GM15510 (cell line): ENCODE results near the gene KIAA0040.

Experiments
- POLR2A ChIP-seq: IDR thresholded peaks from 3 replicates; pipeline ENCODE4 v1.6.1; 2011; ENCODE audit warnings: borderline replicate concordance; ENCODE audit not compliant: insufficient read length; ENCODE audit errors: extremely low read depth

Gene KIAA0040

DNA sequence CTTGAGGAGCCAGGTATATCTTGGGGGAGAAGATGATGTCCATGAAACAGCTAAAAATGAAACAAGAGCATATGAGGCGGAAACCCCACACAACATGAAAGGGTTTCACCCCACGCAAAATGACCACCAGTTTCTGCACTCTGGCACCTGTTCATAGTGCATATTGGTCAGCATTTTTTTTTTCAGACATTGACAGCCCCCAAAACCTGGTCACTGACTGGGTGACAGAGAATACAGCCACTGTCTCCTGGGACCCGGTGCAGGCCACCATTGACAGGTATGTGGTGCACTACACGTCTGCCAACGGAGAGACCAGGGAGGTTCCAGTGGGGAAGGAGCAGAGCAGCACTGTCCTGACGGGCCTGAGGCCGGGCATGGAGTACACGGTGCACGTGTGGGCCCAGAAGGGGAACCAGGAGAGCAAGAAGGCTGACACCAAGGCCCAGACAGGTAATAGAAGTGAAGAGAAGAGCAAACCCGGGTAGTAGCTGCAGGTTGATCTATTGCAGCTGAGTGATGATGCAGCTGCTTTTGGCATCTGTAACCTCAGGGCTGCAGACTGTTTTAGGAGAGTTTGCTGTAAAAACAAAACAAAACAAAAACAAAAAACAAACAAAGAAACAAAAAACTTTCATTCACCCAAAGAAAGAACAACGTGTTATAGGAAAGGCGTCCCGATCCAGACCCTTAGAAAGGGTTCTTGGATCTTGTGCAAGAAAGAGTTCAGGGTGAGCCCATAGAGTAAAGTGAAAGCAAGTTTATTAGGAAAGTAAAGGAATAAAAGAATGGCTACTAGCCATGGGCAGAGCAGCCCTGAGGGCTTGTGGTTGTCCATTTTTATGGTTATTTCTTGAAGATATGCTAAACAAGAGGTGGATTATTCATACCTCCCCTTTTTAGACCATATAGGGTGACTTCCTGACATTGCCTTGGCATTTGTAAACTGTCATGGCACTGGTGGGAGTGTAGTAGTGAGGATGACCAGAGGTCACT lies 73.9 kb downstream of the KIAA0040 start:
- TF ChIP-seq POLR2A: no peak

- no peak for TF ChIP-seq POLR2A
Measured at GRCh38 chr1:175116903-175117302, 75.7 kb downstream of the KIAA0040 start.

DNA sequence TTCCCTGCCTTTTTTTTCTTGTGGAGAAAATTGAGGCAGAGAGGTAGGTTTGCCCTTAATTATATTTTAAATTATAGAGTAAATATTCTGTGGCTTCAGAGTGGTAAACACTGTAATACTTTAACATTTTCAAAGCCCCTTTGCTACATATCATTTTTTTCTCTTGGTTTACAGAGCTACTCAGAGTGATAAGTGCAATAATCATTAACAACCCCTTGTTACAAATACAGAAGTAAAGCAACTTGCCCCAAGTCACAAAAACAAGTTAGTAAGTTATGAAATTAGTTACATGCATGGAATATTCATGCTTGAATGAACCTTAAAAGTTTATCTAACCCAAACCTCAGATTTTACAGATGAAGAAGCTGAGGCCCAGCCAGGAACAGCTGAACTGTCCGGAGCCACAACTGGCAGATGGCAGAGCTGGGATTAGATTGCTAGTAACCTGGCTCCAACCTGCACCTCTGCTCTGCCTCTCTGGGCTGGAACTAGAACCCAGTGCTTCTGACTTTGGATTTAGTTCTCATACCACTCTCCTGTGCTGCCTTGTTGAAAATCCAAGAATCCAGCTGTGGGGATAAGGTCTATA lies 76.3 kb downstream of the KIAA0040 start:
- TF ChIP-seq POLR2A: no peak

GRCh38 chr1:175114996-175115395 lies 77.6 kb downstream of the KIAA0040 start:
- TF ChIP-seq POLR2A: no peak
